ENCODE results near the gene RPIA.
A peak's percentile ranks its signal among the peaks of the same experiment; 100 is the strongest.
"Not testable (repeated sequence)": the region's sequence is repeated elsewhere in the genome, so short reads cannot be mapped to it uniquely, and the experiment has no call there.

The RPIA gene

GRCh38 chr2:88755836-88756235 lies 64.4 kb downstream of the RPIA start:
- Histone ChIP-seq H3K4me3 (ENCODE audit: low read depth in 1 of 2, low read length in 1 of 2) (no peak overlapping the region), H3K4me1 (ENCODE audit: control insufficient read depth in 1 of 2, insufficient read depth in 1 of 2, low read depth in 1 of 2, low read length in 1 of 2) (peaks cover 6 to 10% of the 10 kb centered on the region in 2 experiments), H3K9me3 (no peaks in the 10 kb centered on the region), H3K36me3 (peaks cover 35% of the 10 kb centered on the region), H3K27me3 (no peaks in the 10 kb centered on the region), H3K27ac (no peak overlapping the region)
- TF ChIP-seq CTCF (IDR thresholded peaks at IDR 0.05) = no peak

GRCh38 chr2:88757025-88757424 lies 65.6 kb downstream of the RPIA start:
- H3K4me1 ChIP-seq (ENCODE audit: control insufficient read depth in 1 of 2, insufficient read depth in 1 of 2, low read depth in 1 of 2, low read length in 1 of 2) = peaks cover 6 to 10% of the 10 kb centered on the region in 2 experiments
- no peak overlapping the region for H3K27ac ChIP-seq
- no peaks in the 10 kb centered on the region for H3K27me3 ChIP-seq
- no peak overlapping the region for H3K4me3 ChIP-seq (ENCODE audit: low read depth in 1 of 2, low read length in 1 of 2)
- no peak for TF ChIP-seq CTCF (IDR thresholded peaks at IDR 0.05)
- H3K36me3 ChIP-seq = peaks cover 24% of the 10 kb centered on the region
- H3K9me3 ChIP-seq = no peaks in the 10 kb centered on the region

- not testable (repeated sequence) for H3K9me3 ChIP-seq; H3K4me1 ChIP-seq (ENCODE audit: control insufficient read depth in 1 of 2, insufficient read depth in 1 of 2, low read depth in 1 of 2, low read length in 1 of 2); H3K36me3 ChIP-seq; H3K4me3 ChIP-seq (ENCODE audit: low read depth in 1 of 2, low read length in 1 of 2); H3K27me3 ChIP-seq; H3K27ac ChIP-seq
These were observed 67.2 kb downstream of the RPIA start for GRCh38 chr2:88758702-88759101.

- Histone ChIP-seq H3K27ac (no peak overlapping the region), H3K36me3 (no peaks in the 10 kb centered on the region), H3K27me3 (peaks cover 31% of the 10 kb centered on the region), H3K4me3 (ENCODE audit: low read depth in 1 of 2, low read length in 1 of 2) (no peak overlapping the region), H3K9me3 (no peaks in the 10 kb centered on the region), H3K4me1 (ENCODE audit: control insufficient read depth in 1 of 2, insufficient read depth in 1 of 2, low read depth in 1 of 2, low read length in 1 of 2) (peaks cover 11 to 12% of the 10 kb centered on the region in 2 experiments)
- TF ChIP-seq CTCF (IDR thresholded peaks at IDR 0.05) = no peak
These were observed 69.5 kb downstream of the RPIA start for GRCh38 chr2:88760819-88761598.

- Histone ChIP-seq H3K36me3 (no peaks in the 10 kb centered on the region), H3K4me3 (ENCODE audit: low read depth in 1 of 2, low read length in 1 of 2) (no peak overlapping the region), H3K27me3 (peaks cover 53% of the 10 kb centered on the region), H3K27ac (no peak overlapping the region), H3K9me3 (no peaks in the 10 kb centered on the region), H3K4me1 (ENCODE audit: control insufficient read depth in 1 of 2, insufficient read depth in 1 of 2, low read depth in 1 of 2, low read length in 1 of 2) (peaks cover 11 to 12% of the 10 kb centered on the region in 2 experiments)
- TF ChIP-seq CTCF (IDR thresholded peaks at IDR 0.05) = no peak
These were observed 72.8 kb downstream of the RPIA start for GRCh38 chr2:88764141-88764849.

- H3K4me3 ChIP-seq (ENCODE audit: low read depth in 1 of 2, low read length in 1 of 2) = peak overlapping the region in 1 of 2 experiments; percentile 43
- peaks cover 11 to 12% of the 10 kb centered on the region in 2 experiments for H3K4me1 ChIP-seq (ENCODE audit: control insufficient read depth in 1 of 2, insufficient read depth in 1 of 2, low read depth in 1 of 2, low read length in 1 of 2)
- TF ChIP-seq CTCF (IDR thresholded peaks at IDR 0.05) = no peak
These were observed 73.3 kb downstream of the RPIA start for GRCh38 chr2:88764850-88765153.

More at GRCh38 chr2:88764850-88765153, 73.3 kb downstream of the RPIA start:
- no peaks in the 10 kb centered on the region for H3K36me3 ChIP-seq
- no peak overlapping the region for H3K27ac ChIP-seq
- no peaks in the 10 kb centered on the region for H3K9me3 ChIP-seq
- H3K27me3 ChIP-seq = peaks cover 54% of the 10 kb centered on the region
